GM12873 (cell line): ENCODE results near the gene SRSF10.

Source experiments
- CTCF ChIP-seq: IDR thresholded peaks from 2 replicates; pipeline ENCODE4 v1.5.1; 2012; ENCODE audit warnings: low read depth, mild to moderate bottlenecking, moderate library complexity, low read length, control low read depth; ENCODE audit not compliant: insufficient read depth; ENCODE audit errors: missing control alignments

SRSF10 gene

GRCh38 chr1:23984417-23985186 lies 4.5 kb upstream of the SRSF10 start:
- no peak for TF ChIP-seq CTCF

GRCh38 chr1:23980728-23981070 lies 572 bp upstream of the SRSF10 start:
- TF ChIP-seq CTCF = no peak

- TF ChIP-seq CTCF = no peak
These were observed 693 bp downstream of the SRSF10 start for GRCh38 chr1:23979387-23979880.

- no peak for TF ChIP-seq CTCF
These were observed 1.3 kb downstream of the SRSF10 start for GRCh38 chr1:23978805-23979204.

- no peak for TF ChIP-seq CTCF
These were observed 2.3 kb downstream of the SRSF10 start for GRCh38 chr1:23977854-23978191.

GRCh38 chr1:23977187-23977853 lies 2.8 kb downstream of the SRSF10 start:
- no peak for TF ChIP-seq CTCF

- TF ChIP-seq CTCF = no peak
These were observed 12.3 kb downstream of the SRSF10 start for GRCh38 chr1:23967871-23968270.
